Stimulated activated CD4-positive, alpha-beta T cell treated with anti-CD3 and anti-CD28 coated beads, Interleukin-15, amount 100 ng/mL, for 48 hours (primary cell): ENCODE results near the gene ANKRD11.
"Not testable (repeated sequence)": the region's sequence is repeated elsewhere in the genome, so short reads cannot be mapped to it uniquely, and the experiment has no call there.

Source experiments
- DNase-seq, 2 donors: peaks; one replicate each; pipeline ENCODE4 v3.0.0-alpha.2; 2020; ENCODE audit warnings: low read depth in 2 of 2

ANKRD11 gene

GRCh38 chr16:89316701-89317100 lies 173.7 kb downstream of the ANKRD11 start:
- DNase-seq: no peak

DNA sequence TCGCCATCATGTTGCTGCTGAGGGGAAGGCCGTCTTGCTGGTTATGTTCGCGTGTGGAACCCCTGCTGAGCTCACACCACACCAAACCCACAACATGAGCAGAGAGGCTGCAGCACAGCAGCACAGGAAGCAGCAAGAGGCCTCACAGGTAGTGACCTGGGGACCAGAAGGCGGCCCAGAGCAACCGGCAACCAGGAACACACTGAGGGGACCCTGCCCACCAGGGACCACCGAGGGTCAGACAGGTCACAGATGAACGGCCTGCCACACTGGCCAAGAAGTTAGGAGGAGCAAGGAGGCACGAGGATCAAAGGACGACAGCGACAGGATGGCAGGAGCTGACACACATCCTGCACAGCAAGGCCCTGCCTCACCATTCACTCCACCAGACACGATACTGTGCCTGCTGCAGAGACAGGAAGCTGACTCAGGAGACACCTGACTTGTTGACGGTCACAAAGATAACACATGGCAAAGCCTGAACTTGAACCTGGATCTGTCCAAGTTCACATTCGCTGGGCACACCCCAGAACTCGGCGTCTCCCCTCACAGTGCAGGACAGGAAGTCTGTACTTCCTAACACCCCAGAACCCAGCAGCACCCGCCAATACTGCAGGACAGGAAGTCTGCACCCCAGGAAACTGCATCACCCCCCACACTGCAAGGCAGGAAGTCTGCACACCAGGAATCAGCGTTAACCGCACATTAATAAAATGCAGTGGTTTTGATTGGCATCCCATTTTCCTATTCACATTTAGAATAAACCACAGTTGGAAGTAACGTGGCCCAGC lies 174.4 kb downstream of the ANKRD11 start:
- peak; percentile 68 to 70 for DNase-seq

DNA sequence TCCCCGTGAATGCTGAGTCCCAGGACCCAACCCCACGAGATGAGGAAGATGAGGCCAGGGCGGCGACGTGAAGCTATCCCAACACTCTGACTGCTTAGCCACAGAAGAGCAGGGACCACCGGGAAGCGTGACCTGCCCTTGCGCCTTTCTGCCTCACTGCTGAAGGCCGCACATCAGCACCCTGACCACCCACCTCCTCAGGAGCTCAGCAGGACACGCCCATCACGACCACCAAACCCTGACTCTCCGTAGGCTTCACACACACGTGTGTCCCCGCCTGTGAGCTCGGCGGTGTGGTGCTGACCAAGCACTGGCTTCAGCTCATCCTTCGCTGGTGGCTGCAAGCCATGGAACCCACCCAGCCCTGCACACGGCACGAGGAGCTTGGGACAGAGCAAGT lies 175.1 kb downstream of the ANKRD11 start:
- DNase-seq: no peak

GRCh38 chr16:89314854-89315253 lies 175.5 kb downstream of the ANKRD11 start:
- no peak for DNase-seq

GRCh38 chr16:89314357-89314756 lies 176.0 kb downstream of the ANKRD11 start:
- DNase-seq: no peak

DNA sequence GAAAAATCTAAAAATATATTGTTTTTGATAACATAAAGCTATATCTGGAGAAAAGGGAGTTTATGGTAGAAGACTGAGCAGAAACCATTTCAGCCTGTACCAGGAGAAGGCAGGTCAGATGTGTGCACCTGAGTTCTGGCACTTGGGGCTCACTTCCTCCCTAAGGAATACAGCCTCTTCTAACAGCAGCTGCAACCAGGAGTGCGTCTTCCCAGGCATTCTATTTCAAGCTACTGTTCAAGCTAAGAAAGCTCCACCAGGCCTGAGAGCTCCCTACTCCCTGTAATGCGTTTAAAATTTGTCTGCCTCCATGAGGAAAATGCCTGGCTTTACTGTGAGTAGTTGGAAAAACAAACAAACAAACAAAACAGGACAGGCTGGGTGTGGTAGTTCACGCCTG lies 176.8 kb downstream of the ANKRD11 start:
- no peak for DNase-seq

GRCh38 chr16:89312598-89313299 lies 177.6 kb downstream of the ANKRD11 start:
- DNase-seq: no peak

DNA sequence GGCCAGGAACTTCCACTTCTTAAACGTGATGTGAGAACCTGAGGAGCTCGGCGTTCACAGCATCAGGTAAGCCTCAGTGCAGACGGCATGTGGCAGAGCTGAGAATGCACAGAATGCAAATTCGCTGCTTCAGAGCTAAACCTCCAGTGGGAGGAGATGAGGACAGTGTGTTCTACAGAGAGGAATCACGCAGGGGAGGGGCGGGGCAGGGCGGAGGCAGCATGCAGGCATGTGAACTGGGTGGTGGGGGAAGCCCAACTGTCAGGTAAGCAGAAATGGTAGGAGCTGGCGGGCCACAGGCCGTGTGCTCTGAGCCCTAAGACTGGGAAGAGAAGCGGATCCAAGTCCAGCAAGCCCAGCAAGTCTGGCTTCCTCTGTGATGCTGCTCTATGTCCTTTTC lies 178.2 kb downstream of the ANKRD11 start:
- DNase-seq: no peak

DNA sequence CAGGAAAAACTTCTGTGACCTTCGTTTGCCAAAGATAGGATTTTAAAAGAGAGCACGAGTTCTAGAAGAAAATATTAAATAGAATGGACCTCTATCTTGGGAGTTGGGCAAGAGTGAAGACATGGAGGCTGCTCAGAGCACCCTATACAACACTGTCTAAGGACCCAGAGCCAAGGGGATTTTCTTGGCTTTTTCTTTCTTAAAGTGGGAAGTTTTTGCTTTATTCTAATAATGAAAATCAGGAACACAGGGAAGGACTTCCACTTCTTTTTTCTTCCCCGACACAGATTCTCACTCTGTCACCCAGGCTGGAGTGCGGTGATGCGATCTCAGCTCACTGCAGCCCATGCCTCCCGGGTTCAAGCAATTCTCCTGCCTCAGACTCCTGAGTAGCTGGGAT lies 178.7 kb downstream of the ANKRD11 start:
- DNase-seq: no peak

DNA sequence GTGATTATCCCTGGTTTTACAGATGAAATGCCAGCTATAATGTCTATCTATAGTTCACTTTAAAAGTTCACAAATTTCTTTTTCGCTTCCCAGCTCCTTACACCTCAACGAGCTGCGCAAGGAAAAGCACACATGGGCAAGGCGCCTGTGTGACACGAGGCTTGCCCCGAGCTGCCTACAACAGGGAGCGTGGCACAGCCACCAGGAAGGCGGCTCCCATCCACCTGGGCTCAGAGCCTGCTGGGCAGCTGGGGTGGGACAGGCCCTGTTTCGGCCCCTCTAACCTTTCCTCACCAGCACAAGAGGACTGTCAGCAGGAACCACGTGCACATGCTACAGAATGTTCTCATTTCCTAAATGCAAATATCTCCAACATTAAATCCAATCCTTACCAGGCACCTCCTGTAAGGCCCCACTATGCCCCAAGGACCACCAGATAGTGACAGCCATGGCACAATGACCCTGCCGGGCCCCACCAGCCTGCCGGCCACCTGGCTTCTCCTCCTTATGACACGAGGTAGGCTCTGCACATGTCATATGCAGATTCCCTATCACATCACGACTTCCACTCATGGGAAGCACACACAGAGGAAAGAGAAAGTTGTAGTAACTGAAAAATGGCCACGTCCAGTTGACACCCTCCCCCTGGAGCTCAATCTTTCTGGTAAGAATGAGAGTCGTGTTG lies 180.8 kb downstream of the ANKRD11 start:
- DNase-seq: no peak

GRCh38 chr16:89308391-89309333 lies 181.7 kb downstream of the ANKRD11 start:
- no peak for DNase-seq

GRCh38 chr16:89307421-89307805 lies 182.9 kb downstream of the ANKRD11 start:
- no peak for DNase-seq

DNA sequence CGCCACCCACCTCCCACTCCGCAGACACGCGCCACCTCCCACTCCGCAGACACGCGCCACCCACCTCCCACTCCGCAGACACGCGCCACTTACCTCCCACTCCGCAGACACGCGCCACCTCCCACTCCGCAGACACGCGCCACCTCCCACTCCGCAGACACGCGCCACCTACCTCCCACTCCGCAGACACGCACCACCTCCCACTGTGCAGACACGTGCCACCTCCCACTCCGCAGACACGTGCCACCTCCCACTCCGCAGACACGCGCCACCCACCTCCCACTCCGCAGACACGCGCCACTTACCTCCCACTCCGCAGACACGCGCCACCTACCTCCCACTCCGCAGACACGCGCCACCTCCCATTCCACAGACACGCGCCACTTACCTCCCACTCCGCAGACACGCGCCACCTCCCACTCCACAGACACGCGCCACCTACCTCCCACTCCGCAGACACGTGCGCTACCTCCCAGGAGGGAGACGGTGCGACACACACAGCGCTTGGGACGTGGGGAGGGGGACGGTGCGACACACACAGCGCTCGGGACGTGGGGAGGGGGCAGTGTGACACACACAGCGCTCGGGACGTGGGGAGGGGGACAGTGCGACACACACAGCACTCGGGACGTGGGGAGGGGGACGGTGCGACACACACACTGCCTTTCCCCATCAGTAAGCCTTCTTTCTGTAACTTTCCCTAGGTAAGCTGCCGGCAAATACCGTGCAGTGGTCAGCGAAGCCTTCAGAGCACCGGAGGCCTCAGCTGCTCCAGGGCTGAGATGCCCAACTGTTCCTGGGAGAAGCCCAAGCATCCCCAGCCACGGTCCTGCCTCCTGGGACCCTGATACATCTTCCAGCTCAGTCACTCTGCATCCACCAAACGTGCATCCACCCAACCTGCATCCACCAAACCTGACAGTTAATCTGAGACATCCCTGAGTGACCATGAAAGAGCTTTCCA lies 183.6 kb downstream of the ANKRD11 start:
- DNase-seq: not testable (repeated sequence)

DNA sequence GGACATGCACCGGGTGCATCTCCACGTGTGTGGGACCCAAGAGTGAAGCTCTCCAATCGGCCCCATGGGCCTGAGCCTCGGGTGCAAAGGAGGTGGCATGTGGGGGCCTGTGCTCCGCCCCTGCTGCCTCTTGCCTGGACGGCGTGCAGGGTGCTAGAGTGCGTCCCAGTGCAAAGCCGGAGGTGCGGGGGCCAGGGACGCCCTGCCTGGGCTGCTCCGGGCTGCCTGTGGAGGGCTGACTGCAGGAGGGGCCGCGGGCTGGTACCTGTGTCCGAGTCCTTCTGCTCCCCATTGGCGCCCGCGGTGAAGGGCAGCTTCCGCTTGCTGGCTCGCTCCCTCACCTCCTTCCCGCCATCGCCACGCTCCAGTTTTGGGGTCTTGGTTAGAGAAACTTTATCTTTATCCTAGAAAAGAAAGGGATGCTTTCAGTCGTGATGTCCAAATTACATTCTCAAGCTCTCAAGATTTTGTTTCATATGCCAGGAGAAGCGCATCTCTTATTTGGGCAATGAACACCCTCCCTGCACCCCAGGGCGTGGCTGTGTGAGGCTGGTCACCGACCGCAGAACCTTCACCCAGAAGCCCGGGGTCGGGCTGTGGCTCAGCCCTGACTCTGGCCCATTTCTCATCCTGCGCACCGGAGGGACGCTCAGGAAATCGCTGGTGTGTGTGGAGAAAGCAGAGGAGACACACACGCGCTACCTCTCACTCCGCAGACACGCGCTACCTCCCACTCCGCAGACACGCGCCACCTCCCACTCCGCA lies 185.2 kb downstream of the ANKRD11 start:
- DNase-seq: no peak

- DNase-seq: no peak
Observed at GRCh38 chr16:89304181-89304851, 186.0 kb downstream of the ANKRD11 start.

GRCh38 chr16:89303617-89304016 lies 186.7 kb downstream of the ANKRD11 start:
- no peak for DNase-seq

- DNase-seq: no peak
Observed at GRCh38 chr16:89300976-89301360, 189.4 kb downstream of the ANKRD11 start.

- no peak for DNase-seq
Observed at GRCh38 chr16:89300311-89300975, 189.9 kb downstream of the ANKRD11 start.
